Activated CD4-positive, alpha-beta T cell treated with anti-CD3 and anti-CD28 coated beads, Interleukin-2, amount 50 U/mL, for 4 hours (primary cell): Measurements from ENCODE around the gene SMIM15.

Source experiments
- DNase-seq, 2 experiments: peaks; one replicate each; pipeline ENCODE4 v3.0.0-alpha.2; 2020

SMIM15 gene

GRCh38 chr5:61159070-61159469, 3.2 kb downstream of the SMIM15 start:
- no peak for DNase-seq

- DNase-seq = no peak
Measured at GRCh38 chr5:61151893-61152292, 10.4 kb downstream of the SMIM15 start.

GRCh38 chr5:61148515-61148914, 13.8 kb downstream of the SMIM15 start:
- DNase-seq = no peak

GRCh38 chr5:61142811-61143210, 19.5 kb downstream of the SMIM15 start:
- DNase-seq = no peak

GRCh38 chr5:61142391-61142790, 19.9 kb downstream of the SMIM15 start:
- no peak for DNase-seq

GRCh38 chr5:61141801-61142200, 20.5 kb downstream of the SMIM15 start:
- no peak for DNase-seq

GRCh38 chr5:61139931-61140330, 22.3 kb downstream of the SMIM15 start:
- no peak for DNase-seq

GRCh38 chr5:61139094-61139873, 23.0 kb downstream of the SMIM15 start:
- DNase-seq = no peak

GRCh38 chr5:61137835-61138234, 24.4 kb downstream of the SMIM15 start:
- DNase-seq = no peak

- DNase-seq = no peak
Measured at GRCh38 chr5:61132559-61132958, 29.7 kb downstream of the SMIM15 start.

- DNase-seq = no peak
Measured at GRCh38 chr5:61130289-61130688, 32.0 kb downstream of the SMIM15 start.

- no peak for DNase-seq
Measured at GRCh38 chr5:61123145-61123544, 39.1 kb downstream of the SMIM15 start.

GRCh38 chr5:61120534-61120933, 41.7 kb downstream of the SMIM15 start:
- DNase-seq = no peak

- DNase-seq = no peak
Measured at GRCh38 chr5:61119066-61119465, 43.2 kb downstream of the SMIM15 start.

- no peak for DNase-seq
Measured at GRCh38 chr5:61115968-61116367, 46.3 kb downstream of the SMIM15 start.

GRCh38 chr5:61114441-61114840, 47.8 kb downstream of the SMIM15 start:
- DNase-seq = no peak
